Vagina (tissue), 2 donors: ENCODE data around the gene TIGD4.

Experiments used
- CTCF ChIP-seq, 3 experiments: fragments of 450-650 bp in 2 of 3; fragments of 200-600 bp in 1 of 3; sonication (generic) in 1 of 3; IDR thresholded peaks; one replicate each; pipeline ENCODE4 v1.5.1; 2017 to 2019; ENCODE audit warnings: antibody characterized with exemption in 3 of 3, mild to moderate bottlenecking in 2 of 3, moderate library complexity in 2 of 3
- POLR2A ChIP-seq, 2 donors: fragments of 450-650 bp; IDR thresholded peaks; one replicate each; pipeline ENCODE4 v1.6.1; 2017; ENCODE audit warnings: antibody characterized with exemption in 2 of 2, mild to moderate bottlenecking in 2 of 2, moderate library complexity in 2 of 2

GRCh38 chr4:152773339-152773738, 6.2 kb downstream of the TIGD4 start:
- TF ChIP-seq CTCF (IDR thresholded peaks at IDR 0.05): no peak
- TF ChIP-seq POLR2A (IDR thresholded peaks at IDR 0.05): no peak
